Activated CD4-positive, alpha-beta memory T cell treated with anti-CD3 and anti-CD28 coated beads, Interleukin-2, amount 10 ng/mL, durations not matched to agents 7 days and 5 days (primary cell): ENCODE data around the gene UPK3A. TPM values are rescaled to one million over a fixed set of nuclear protein-coding genes. Genes with fewer than 3 reads are reported as not detected.

ENCODE experiments used
- CTCF ChIA-PET: fragments of 350-600 bp; sonication (Branson Sonifier 250); formaldehyde crosslinking; loops from one replicate; lab custom pipeline; 2021; ENCODE audit warnings: antibody characterized with exemption, inconsistent platforms; lab: Charles Lee
- POLR2A ChIA-PET: fragments of 350-600 bp; sonication (Branson Sonifier 250); formaldehyde crosslinking; loops from one replicate; lab custom pipeline; 2021; ENCODE audit warnings: antibody characterized with exemption; lab: Charles Lee
- DNase-seq: peaks from one replicate; pipeline ENCODE4 v3.0.0-alpha.2; 2020
- H3K27ac Mint-ChIP-seq: one replicate; pipeline ENCODE4 v1.8.0; 2021; ENCODE audit warnings: mild to moderate bottlenecking, mixed read lengths
- H3K27me3 Mint-ChIP-seq: one replicate; pipeline ENCODE4 v1.8.0; 2021; ENCODE audit warnings: mixed read lengths
- H3K36me3 Mint-ChIP-seq: one replicate; pipeline ENCODE4 v1.8.0; 2021; ENCODE audit warnings: low read depth, mixed read lengths
- H3K4me1 Mint-ChIP-seq: one replicate; pipeline ENCODE4 v1.8.0; 2021; ENCODE audit warnings: mixed read lengths
- H3K4me3 Mint-ChIP-seq: one replicate; pipeline ENCODE4 v1.8.0; 2021; ENCODE audit warnings: mild to moderate bottlenecking, mixed read lengths
- H3K9me3 Mint-ChIP-seq: one replicate; pipeline ENCODE4 v1.8.0; 2021; ENCODE audit warnings: mixed read lengths
- total RNA-seq, 2 experiments: library from RNA; stranded (reverse); gene quantifications; one replicate each; pipeline ENCODE4 v1.2.3, GENCODE V29; 2021

The UPK3A gene
- total RNA-seq, 2 experiments from 2014 or later, result not detected

DNA sequence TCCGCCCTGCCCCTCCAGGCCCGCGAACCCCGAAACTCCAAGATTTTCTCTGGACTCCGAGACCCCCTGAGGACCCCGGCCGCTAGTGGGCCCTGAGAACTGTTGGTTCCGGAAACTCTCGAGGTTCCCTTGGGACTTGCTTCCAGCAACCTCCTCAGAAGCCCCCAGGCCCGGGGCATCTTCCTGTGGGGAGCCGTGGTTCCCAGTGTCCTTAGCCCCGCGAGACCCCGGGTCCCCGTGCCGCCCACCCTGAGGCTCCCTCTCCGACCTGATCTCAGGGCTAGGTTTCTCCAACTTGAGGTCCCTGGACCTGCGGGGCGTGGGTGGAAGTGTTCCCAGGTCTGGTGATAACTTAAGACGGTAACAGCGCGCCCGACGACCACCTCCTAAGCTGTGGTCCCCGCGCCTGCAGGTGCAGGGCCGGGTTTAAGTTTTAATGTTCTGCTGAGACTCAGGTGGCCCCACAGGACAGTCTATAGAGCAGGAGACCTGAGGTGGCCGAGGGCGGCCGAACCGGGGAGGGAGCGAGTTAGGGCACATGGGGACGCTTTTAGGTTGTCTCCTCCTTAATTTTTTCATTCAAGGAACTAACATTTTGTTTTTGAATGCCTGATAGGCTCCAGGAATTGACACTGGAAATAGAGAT is 25.7 kb downstream of the UPK3A start:
- ChIA-PET CTCF (interaction anchor here (0.8 kb wide), 1 partner anchor 47 kb away, joined by 4 read pairs; no protein-coding TSS in a partner anchor), POLR2A (interaction anchor here (3.5 to 3.9 kb wide), 2 partner anchors 8 to 14 kb away, joined by 17 to 42 read pairs; no protein-coding TSS in a partner anchor)
- Mint-ChIP-seq H3K9me3 (no peaks in the 10 kb centered on the region), H3K27me3 (no peaks in the 10 kb centered on the region), H3K4me1 (peaks cover 50% of the 10 kb centered on the region), H3K36me3 (peaks cover 27% of the 10 kb centered on the region), H3K27ac (peak overlapping the region; percentile 64), H3K4me3 (peak overlapping the region; percentile 81)
- DNase-seq, result peak; percentile 21

DNA sequence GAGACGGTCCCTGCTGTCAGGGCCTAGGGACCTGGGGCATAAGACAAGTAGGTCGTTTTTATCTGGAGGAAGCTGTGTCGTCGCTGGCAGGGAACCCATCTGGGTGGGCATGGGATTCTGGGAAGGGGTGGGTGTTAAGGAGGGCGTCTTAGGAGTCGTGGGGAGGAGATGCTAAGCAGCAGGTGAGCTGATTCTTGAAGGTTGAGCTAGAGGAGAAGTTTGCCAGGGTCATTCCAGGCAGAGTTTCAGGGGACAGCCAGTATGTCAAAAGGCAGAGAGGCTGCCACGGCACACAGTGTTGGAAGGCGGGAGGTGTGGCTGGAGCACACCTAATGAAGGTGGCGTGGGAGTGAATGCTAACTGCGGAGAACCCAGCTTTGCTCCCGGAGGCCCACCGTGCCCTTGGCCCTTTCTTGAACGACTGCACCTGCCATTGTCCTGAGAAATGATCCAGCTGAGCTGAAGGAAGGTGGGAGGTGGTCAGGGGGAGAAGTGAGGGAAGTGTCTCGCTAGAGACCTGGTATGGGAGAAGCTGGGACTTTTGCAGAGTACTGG is 26.3 kb downstream of the UPK3A start:
- DNase-seq, result no peak
- Mint-ChIP-seq H3K27ac (peak overlapping the region; percentile 64), H3K4me3 (peak overlapping the region; percentile 81), H3K36me3 (peaks cover 27% of the 10 kb centered on the region), H3K9me3 (no peaks in the 10 kb centered on the region), H3K27me3 (no peaks in the 10 kb centered on the region), H3K4me1 (peaks cover 56% of the 10 kb centered on the region)
- ChIA-PET CTCF (interaction anchor here (0.8 kb wide), 1 partner anchor 46 kb away, joined by 4 read pairs; no protein-coding TSS in a partner anchor), POLR2A (interaction anchor here (3.5 to 3.9 kb wide), 2 partner anchors 8 to 15 kb away, joined by 17 to 42 read pairs; no protein-coding TSS in a partner anchor)

DNA sequence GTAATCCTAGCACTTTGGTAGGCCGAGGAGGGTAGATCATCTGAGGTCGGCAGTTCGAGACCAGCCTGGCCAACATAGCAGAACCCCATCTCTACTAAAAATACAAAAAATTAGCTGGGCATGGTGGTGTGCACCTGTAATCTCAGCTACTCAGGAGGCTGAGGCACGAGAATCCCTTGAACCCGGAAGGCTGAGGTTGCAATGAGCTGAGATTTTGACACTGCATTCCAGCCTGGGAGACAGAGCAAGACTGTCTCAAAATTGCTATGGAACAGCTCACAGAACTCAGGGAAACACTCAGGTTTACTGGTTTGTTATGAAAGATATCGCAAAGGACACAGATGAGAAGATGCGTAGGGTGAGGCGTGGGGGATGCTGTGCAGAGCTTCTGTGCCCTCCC is 27.7 kb downstream of the UPK3A start:
- H3K4me3 Mint-ChIP-seq, result no peak overlapping the region
- CTCF ChIA-PET, result interaction anchor here (0.7 kb wide), 1 partner anchor 39 kb away, joined by 3 read pairs; no protein-coding TSS in a partner anchor
- POLR2A ChIA-PET, result interaction anchor here (1.4 kb wide), 1 partner anchor 10 kb away, joined by 3 read pairs; no protein-coding TSS in a partner anchor
- peaks cover 30% of the 10 kb centered on the region for H3K36me3 Mint-ChIP-seq
- no peaks in the 10 kb centered on the region for H3K27me3 Mint-ChIP-seq
- H3K4me1 Mint-ChIP-seq, result peaks cover 68% of the 10 kb centered on the region
- no peak overlapping the region for H3K27ac Mint-ChIP-seq
- H3K9me3 Mint-ChIP-seq, result no peaks in the 10 kb centered on the region
- no peak for DNase-seq

- ChIA-PET CTCF (interaction anchor here (0.7 kb wide), 1 partner anchor 40 kb away, joined by 3 read pairs; no protein-coding TSS in a partner anchor), POLR2A (interaction anchor here (1.4 kb wide), 1 partner anchor 10 kb away, joined by 3 read pairs; no protein-coding TSS in a partner anchor)
- no peaks in the 10 kb centered on the region for H3K9me3 Mint-ChIP-seq
- no peak overlapping the region for H3K27ac Mint-ChIP-seq
- no peak for DNase-seq
- H3K4me1 Mint-ChIP-seq, result peaks cover 72% of the 10 kb centered on the region
- H3K27me3 Mint-ChIP-seq, result no peaks in the 10 kb centered on the region
- peaks cover 30% of the 10 kb centered on the region for H3K36me3 Mint-ChIP-seq
- no peak overlapping the region for H3K4me3 Mint-ChIP-seq
These were observed 28.1 kb downstream of the UPK3A start for GRCh38 chr22:45312856-45313255.

GRCh38 chr22:45314054-45314721 is 29.4 kb downstream of the UPK3A start:
- Mint-ChIP-seq H3K4me1 (peaks cover 76% of the 10 kb centered on the region), H3K27me3 (no peaks in the 10 kb centered on the region), H3K9me3 (no peaks in the 10 kb centered on the region), H3K36me3 (peaks cover 30% of the 10 kb centered on the region), H3K4me3 (no peak overlapping the region), H3K27ac (no peak overlapping the region)
- CTCF ChIA-PET, result no interaction called here
- DNase-seq, result no peak
- POLR2A ChIA-PET, result interaction anchor here (1.3 kb wide), 1 partner anchor 13 kb away, joined by 3 read pairs; no protein-coding TSS in a partner anchor

GRCh38 chr22:45314786-45315185 is 30.0 kb downstream of the UPK3A start:
- Mint-ChIP-seq H3K9me3 (no peaks in the 10 kb centered on the region), H3K27me3 (no peaks in the 10 kb centered on the region), H3K36me3 (peaks cover 30% of the 10 kb centered on the region), H3K4me3 (no peak overlapping the region), H3K27ac (no peak overlapping the region), H3K4me1 (peaks cover 79% of the 10 kb centered on the region)
- POLR2A ChIA-PET, result interaction anchor here (1.3 kb wide), 1 partner anchor 14 kb away, joined by 3 read pairs; no protein-coding TSS in a partner anchor
- no peak for DNase-seq
- CTCF ChIA-PET, result no interaction called here

DNA sequence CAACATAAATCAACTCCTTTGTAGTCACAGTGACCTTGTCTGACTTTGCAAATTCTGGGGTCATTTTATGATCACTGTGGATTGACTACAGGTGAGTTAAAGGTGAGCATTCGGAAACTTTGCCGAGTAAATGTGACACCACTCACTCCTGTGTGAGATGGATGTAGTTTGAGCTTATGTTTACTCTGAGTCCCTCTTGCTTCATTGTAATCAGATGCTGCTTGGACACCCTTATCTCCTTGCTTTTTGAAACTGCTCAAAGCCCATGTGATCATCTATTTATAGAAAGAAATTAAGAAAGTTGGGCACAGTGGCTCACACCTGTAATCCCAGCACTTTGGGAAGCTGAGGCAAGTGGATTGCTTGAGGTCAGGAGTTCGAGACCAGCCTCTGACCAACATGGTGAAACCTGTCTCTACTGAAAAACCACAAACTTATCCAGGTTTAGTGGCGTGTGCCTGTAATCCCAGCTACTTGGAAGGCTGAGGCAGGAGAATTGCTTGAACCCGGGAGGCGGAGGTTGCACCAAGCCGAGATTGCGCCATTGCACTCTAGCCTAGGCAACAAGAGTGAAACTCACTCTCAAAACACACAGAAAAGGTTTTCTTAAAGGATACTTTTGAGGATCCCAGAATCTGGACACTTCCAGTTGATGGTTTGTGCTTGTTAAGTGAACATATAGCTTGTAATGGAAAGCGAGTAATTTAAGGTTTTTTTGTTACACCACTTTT is 32.2 kb downstream of the UPK3A start:
- Mint-ChIP-seq H3K4me3 (no peak overlapping the region), H3K4me1 (peaks cover 78% of the 10 kb centered on the region), H3K27me3 (no peaks in the 10 kb centered on the region), H3K27ac (peak overlapping the region; percentile 97), H3K9me3 (no peaks in the 10 kb centered on the region), H3K36me3 (peaks cover 20% of the 10 kb centered on the region)
- POLR2A ChIA-PET, result interaction anchor here (1.3 to 3.8 kb wide), 3 partner anchors 8 to 153 kb away, joined by 7 to 42 read pairs (median 13); partner anchors contain the start of genes FAM118A and NUP50
- DNase-seq, result no peak
- CTCF ChIA-PET, result interaction anchor here (0.9 to 1.5 kb wide), 2 partner anchors 8 to 116 kb away, joined by 3 to 4 read pairs; no protein-coding TSS in a partner anchor

- no peaks in the 10 kb centered on the region for H3K27me3 Mint-ChIP-seq
- POLR2A ChIA-PET, result interaction anchor here (0.9 to 3.8 kb wide), 7 partner anchors 8 to 154 kb away, joined by 3 to 42 read pairs (median 4); partner anchors contain the start of genes FAM118A and NUP50
These were observed 32.9 kb downstream of the UPK3A start for GRCh38 chr22:45317551-45318167.

GRCh38 chr22:45318168-45318557 is 33.4 kb downstream of the UPK3A start:
- H3K9me3 Mint-ChIP-seq, result no peaks in the 10 kb centered on the region
- POLR2A ChIA-PET, result interaction anchor here (0.9 to 3.8 kb wide), 9 partner anchors 9 to 155 kb away, joined by 3 to 42 read pairs (median 4); partner anchors contain the start of genes FAM118A, NUP50, RIBC2 and SMC1B

More at GRCh38 chr22:45317551-45318167, 32.9 kb downstream of the UPK3A start:
- peak; percentile 23 for DNase-seq
- H3K36me3 Mint-ChIP-seq, result peaks cover 19% of the 10 kb centered on the region
- H3K4me3 Mint-ChIP-seq, result peak overlapping the region; percentile 79
- H3K27ac Mint-ChIP-seq, result peak overlapping the region; percentile 97
- no peaks in the 10 kb centered on the region for H3K9me3 Mint-ChIP-seq
- H3K4me1 Mint-ChIP-seq, result peaks cover 76% of the 10 kb centered on the region
- CTCF ChIA-PET, result interaction anchor here (0.9 to 1.5 kb wide), 2 partner anchors 9 to 116 kb away, joined by 3 to 4 read pairs; no protein-coding TSS in a partner anchor

GRCh38 chr22:45318558-45319323 is 34.0 kb downstream of the UPK3A start:
- H3K4me1 Mint-ChIP-seq, result peaks cover 77% of the 10 kb centered on the region
- peak; percentile 58 for DNase-seq
- H3K36me3 Mint-ChIP-seq, result peaks cover 23% of the 10 kb centered on the region
- peak overlapping the region; percentile 97 for H3K27ac Mint-ChIP-seq
- H3K27me3 Mint-ChIP-seq, result no peaks in the 10 kb centered on the region
- ChIA-PET POLR2A (interaction anchor here (0.9 to 3.8 kb wide), 8 partner anchors 9 to 153 kb away, joined by 3 to 42 read pairs (median 4); partner anchors contain the start of genes FAM118A, RIBC2 and SMC1B), CTCF (interaction anchor here (1.0 to 1.5 kb wide), 2 partner anchors 47 to 114 kb away, joined by 3 read pairs; no protein-coding TSS in a partner anchor)
- peak overlapping the region; percentile 79 for H3K4me3 Mint-ChIP-seq
- H3K9me3 Mint-ChIP-seq, result no peaks in the 10 kb centered on the region

More at GRCh38 chr22:45318168-45318557, 33.4 kb downstream of the UPK3A start:
- H3K36me3 Mint-ChIP-seq, result peaks cover 18% of the 10 kb centered on the region
- H3K4me1 Mint-ChIP-seq, result peaks cover 74% of the 10 kb centered on the region
- H3K27me3 Mint-ChIP-seq, result no peaks in the 10 kb centered on the region
- H3K4me3 Mint-ChIP-seq, result peak overlapping the region; percentile 79
- peak; percentile 89 for DNase-seq
- peak overlapping the region; percentile 97 for H3K27ac Mint-ChIP-seq
- CTCF ChIA-PET, result interaction anchor here (0.9 to 1.5 kb wide), 3 partner anchors 10 to 115 kb away, joined by 3 to 4 read pairs (median 3); no protein-coding TSS in a partner anchor
